Type B pancreatic cell (in vitro differentiated cells): ENCODE results near the gene CYP4B1. TPM values are rescaled to one million over a fixed set of nuclear protein-coding genes. Genes with fewer than 3 reads are reported as not detected.
"Not testable (repeated sequence)": the region's sequence is repeated elsewhere in the genome, so short reads cannot be mapped to it uniquely, and the experiment has no call there.

Experiments
- DNase-seq: peaks from one replicate; pipeline ENCODE4 v3.0.0; 2021; ENCODE audit warnings: mixed read lengths; ENCODE audit not compliant: unreplicated experiment; ENCODE audit errors: extremely low spot score
- H3K27ac Mint-ChIP-seq: 2 replicates; pipeline ENCODE4 v1.8.0; 2021; ENCODE audit warnings: mild to moderate bottlenecking, mixed read lengths
- H3K27me3 Mint-ChIP-seq: 2 replicates; pipeline ENCODE4 v1.8.0; 2021; ENCODE audit warnings: mixed read lengths
- H3K36me3 Mint-ChIP-seq: 2 replicates; pipeline ENCODE4 v1.8.0; 2021; ENCODE audit warnings: mixed read lengths
- H3K4me1 Mint-ChIP-seq: one replicate; pipeline ENCODE4 v1.8.0; 2021; ENCODE audit warnings: mixed read lengths; ENCODE audit not compliant: unreplicated experiment
- H3K4me3 Mint-ChIP-seq: 2 replicates; pipeline ENCODE4 v1.8.0; 2021; ENCODE audit warnings: mild to moderate bottlenecking, mixed read lengths
- H3K9me3 Mint-ChIP-seq: 2 replicates; pipeline ENCODE4 v1.8.0; 2021; ENCODE audit warnings: mixed read lengths
- total RNA-seq: library from RNA; stranded (reverse); gene quantifications from 2 replicates; pipeline ENCODE4 v1.2.1, GENCODE V29; 2021; ENCODE audit warnings: low replicate concordance
- TF ChIP-seq, protein P1 (sequence below): fragments of 200-600 bp; sonication (generic); conservative IDR thresholded peaks from 2 replicates; pipeline ENCODE4 v1.5.0; 2021; ENCODE audit warnings: antibody characterized with exemption, mild to moderate bottlenecking

CYP4B1 gene
- total RNA-seq, 1 donor from 2014 or later, result 25.7 TPM

DNA sequence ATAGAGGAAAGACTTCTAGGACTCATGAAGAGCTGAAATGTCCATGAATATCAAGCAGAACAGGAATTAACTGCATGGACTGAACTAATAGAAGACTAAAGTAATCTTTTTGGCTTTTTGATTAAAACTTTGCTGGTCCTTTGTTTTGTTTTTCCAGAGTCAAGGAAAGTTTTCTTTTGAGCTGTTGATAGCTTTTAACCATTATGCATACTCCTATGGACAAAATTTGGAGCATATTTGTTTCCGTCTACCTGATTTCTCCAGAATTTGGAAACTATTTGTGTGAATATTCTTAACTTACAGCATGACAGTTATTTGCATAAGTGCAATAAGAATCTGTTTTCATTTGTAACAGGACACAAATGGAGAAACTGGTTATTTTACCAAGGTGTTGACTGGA lies 24.5 kb upstream of the CYP4B1 start:
- Mint-ChIP-seq H3K9me3 (peaks cover 11% of the 10 kb centered on the region), H3K4me3 (no peak overlapping the region)
- TF ChIP-seq, protein P1, sequence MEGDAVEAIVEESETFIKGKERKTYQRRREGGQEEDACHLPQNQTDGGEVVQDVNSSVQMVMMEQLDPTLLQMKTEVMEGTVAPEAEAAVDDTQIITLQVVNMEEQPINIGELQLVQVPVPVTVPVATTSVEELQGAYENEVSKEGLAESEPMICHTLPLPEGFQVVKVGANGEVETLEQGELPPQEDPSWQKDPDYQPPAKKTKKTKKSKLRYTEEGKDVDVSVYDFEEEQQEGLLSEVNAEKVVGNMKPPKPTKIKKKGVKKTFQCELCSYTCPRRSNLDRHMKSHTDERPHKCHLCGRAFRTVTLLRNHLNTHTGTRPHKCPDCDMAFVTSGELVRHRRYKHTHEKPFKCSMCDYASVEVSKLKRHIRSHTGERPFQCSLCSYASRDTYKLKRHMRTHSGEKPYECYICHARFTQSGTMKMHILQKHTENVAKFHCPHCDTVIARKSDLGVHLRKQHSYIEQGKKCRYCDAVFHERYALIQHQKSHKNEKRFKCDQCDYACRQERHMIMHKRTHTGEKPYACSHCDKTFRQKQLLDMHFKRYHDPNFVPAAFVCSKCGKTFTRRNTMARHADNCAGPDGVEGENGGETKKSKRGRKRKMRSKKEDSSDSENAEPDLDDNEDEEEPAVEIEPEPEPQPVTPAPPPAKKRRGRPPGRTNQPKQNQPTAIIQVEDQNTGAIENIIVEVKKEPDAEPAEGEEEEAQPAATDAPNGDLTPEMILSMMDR, result no peak

DNA sequence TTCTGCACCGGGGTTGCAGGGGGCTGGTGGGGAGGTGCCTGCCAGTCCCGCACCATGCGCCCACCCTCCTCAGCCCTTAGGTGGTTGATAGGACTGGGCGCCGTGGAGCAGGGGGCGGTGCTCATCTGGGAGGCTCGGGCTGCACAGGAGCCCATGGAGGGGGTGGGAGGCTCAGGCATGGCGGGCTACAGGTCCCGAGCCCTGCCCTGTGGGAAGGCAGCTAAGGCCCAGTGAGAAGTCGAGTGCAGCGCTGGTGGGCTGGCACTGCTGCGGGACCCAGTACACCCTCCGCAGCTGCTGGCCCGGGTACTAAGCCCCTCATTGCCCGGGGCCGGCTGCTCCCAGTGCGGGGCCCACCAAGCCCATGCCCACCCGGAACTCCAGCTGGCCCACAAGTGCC lies 20.4 kb upstream of the CYP4B1 start:
- not testable (repeated sequence) for H3K27me3 Mint-ChIP-seq, H3K9me3 Mint-ChIP-seq

More for the DNA sequence above, 24.5 kb upstream of the CYP4B1 start:
- Mint-ChIP-seq H3K27me3 (no peaks in the 10 kb centered on the region), H3K36me3 (no peaks in the 10 kb centered on the region), H3K4me1 (no peaks in the 10 kb centered on the region), H3K27ac (no peak overlapping the region)
- DNase-seq, result no peak

DNA sequence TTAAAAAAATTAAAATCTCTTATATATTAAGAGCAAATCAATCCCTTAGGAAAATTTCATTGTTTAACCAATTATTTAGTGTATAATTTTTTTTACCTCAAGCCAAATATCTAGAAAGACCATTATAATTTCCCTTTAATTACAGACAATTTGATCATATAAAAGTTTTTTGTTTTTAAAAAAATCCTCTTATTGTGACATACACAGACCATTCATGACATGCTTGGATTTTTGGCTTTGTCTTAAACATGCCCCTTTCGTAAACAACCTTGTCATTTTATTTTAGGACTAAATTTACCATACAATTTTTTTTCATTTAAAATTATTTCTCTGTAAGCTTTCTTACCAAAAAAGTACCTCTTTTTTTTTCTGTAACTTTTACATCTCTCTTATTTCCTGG lies 14.2 kb upstream of the CYP4B1 start:
- TF ChIP-seq, protein P1, result no peak
- no peaks in the 10 kb centered on the region for H3K4me1 Mint-ChIP-seq
- no peak overlapping the region for H3K27ac Mint-ChIP-seq
- no peaks in the 10 kb centered on the region for H3K27me3 Mint-ChIP-seq
- no peak for DNase-seq
- peaks cover 6% of the 10 kb centered on the region for H3K9me3 Mint-ChIP-seq
- peaks cover 6% of the 10 kb centered on the region for H3K36me3 Mint-ChIP-seq
- no peak overlapping the region for H3K4me3 Mint-ChIP-seq

More for the DNA sequence above, 20.4 kb upstream of the CYP4B1 start:
- H3K4me3 Mint-ChIP-seq, DNase-seq, H3K36me3 Mint-ChIP-seq, H3K27ac Mint-ChIP-seq, H3K4me1 Mint-ChIP-seq: not testable (repeated sequence)

DNA sequence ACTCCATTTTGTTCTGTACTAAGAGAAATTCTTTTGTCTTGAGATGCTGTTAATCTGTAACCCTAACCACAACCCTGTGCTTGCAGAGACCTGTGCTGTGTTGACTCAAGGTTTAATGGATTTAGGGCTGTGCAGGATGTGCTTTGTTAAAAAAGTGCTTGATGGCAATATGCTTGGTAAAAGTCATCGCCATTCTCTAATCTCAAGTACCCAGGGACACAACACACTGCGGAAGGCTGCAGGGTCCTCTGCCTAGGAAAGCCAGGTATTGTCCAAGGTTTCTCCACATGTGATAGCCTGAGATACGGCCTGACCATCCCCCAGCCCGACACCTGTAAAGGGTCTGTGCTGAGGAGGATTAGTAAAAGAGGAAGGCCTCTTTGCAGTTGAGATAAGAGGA lies 10.2 kb upstream of the CYP4B1 start:
- H3K4me3 Mint-ChIP-seq, H3K4me1 Mint-ChIP-seq, DNase-seq, H3K27me3 Mint-ChIP-seq, H3K36me3 Mint-ChIP-seq, H3K27ac Mint-ChIP-seq, H3K9me3 Mint-ChIP-seq: not testable (repeated sequence)

DNA sequence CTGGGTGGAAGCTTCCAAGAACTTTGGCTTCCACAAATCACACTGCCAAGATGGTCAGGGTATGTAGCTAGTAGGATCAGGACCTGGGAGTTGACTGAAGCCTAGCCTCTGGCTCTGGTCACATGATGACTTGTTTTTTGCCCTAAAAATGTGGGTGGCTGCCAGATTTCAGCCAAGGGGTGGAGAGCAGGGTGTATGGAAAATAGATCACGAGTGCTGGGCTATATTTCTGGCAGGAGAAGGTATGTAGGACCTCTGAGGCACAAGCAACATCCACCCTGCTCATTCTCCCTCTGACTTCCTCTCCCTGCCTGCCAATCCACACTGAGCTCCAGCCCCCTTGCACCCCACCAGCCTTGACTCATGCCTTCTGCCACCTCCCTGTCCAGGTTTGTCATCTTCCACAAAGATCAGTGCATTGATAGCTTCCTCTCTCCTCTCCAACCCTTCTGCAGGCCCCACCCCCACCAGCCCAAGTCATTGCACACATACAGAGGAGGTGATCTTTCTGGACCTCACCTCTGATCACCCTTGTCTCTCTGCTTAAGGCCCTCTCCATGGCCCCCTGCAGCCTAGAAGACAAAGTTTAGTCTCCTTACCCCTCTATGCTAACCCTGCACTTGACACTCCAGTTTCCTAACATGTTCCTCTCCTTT lies 8.3 kb upstream of the CYP4B1 start:
- H3K36me3 Mint-ChIP-seq, result no peaks in the 10 kb centered on the region
- H3K4me1 Mint-ChIP-seq, result no peaks in the 10 kb centered on the region
- DNase-seq, result no peak
- no peaks in the 10 kb centered on the region for H3K9me3 Mint-ChIP-seq
- no peaks in the 10 kb centered on the region for H3K27me3 Mint-ChIP-seq
- TF ChIP-seq, protein P1, result no peak
- H3K27ac Mint-ChIP-seq, result no peak overlapping the region
- H3K4me3 Mint-ChIP-seq, result no peak overlapping the region

DNA sequence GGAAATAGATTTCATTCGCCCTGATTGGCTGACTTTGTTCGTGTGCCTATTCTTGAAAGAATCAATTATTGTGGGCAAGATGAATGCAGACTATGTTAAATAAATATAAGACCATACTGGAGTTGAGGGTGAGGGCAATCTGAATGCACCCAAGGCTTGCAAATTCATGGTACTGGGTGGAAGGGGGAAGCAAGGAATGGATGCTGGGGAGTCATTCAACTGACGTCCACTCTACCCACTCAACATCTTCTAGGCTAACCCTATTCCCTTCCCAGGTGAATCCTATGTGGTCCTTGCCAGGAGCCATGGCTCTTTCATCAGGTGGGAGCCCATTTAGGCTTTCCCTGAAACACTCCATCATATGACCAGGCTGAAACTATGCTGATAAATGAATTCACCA lies 5.7 kb upstream of the CYP4B1 start:
- Mint-ChIP-seq H3K27ac (no peak overlapping the region), H3K9me3 (no peaks in the 10 kb centered on the region), H3K4me1 (no peaks in the 10 kb centered on the region), H3K4me3 (no peak overlapping the region), H3K27me3 (no peaks in the 10 kb centered on the region), H3K36me3 (no peaks in the 10 kb centered on the region)
- no peak for DNase-seq
- TF ChIP-seq, protein P1, result no peak
